ENCODE measurements around the gene TMUB2. TPM values are rescaled to one million over a fixed set of nuclear protein-coding genes. Genes with fewer than 3 reads are reported as not detected.

TMUB2 gene
- total RNA-seq, 4 donors from 2014 or later, result 7.4 to 41.8 (median 32.6) TPM

DNA sequence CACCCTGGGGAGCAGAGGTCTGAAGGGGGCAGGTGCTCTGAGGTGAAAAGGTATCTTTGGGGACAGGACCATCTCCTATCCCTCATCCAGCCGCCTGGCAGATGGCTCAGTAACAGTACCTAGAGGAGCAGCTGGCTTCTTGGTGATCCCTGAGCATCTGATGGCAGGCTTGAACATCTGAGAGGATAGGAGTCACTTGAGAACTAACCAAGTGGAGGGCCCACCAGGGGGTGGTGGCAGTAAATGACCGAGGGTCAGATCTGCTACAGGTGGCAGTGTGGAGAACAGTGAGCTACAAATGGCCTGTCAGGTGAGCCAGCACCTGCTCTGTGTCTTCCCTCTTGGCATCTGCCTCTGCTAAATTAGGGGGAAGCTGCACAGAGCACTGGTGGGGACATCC is 31.3 kb upstream of the TMUB2 start:
- no peak for DNase-seq
- Histone ChIP-seq H3K27ac (no peak overlapping the region), H3K4me1 (no peaks in the 10 kb centered on the region), H3K27me3 (no peaks in the 10 kb centered on the region), H3K4me3 (no peak overlapping the region), H3K36me3 (no peaks in the 10 kb centered on the region), H3K9me3 (no peaks in the 10 kb centered on the region)
- intact Hi-C loops (cut with DNase I; ENCODE audit: low total_unique reads), result loop anchor here (10.0 kb wide), 1 partner anchor 361 kb away; no protein-coding TSS in a partner anchor
- TF ChIP-seq POLR2A (IDR thresholded peaks at IDR 0.05), result no peak
- TF ChIP-seq CTCF (IDR thresholded peaks at IDR 0.05), result no peak

DNA sequence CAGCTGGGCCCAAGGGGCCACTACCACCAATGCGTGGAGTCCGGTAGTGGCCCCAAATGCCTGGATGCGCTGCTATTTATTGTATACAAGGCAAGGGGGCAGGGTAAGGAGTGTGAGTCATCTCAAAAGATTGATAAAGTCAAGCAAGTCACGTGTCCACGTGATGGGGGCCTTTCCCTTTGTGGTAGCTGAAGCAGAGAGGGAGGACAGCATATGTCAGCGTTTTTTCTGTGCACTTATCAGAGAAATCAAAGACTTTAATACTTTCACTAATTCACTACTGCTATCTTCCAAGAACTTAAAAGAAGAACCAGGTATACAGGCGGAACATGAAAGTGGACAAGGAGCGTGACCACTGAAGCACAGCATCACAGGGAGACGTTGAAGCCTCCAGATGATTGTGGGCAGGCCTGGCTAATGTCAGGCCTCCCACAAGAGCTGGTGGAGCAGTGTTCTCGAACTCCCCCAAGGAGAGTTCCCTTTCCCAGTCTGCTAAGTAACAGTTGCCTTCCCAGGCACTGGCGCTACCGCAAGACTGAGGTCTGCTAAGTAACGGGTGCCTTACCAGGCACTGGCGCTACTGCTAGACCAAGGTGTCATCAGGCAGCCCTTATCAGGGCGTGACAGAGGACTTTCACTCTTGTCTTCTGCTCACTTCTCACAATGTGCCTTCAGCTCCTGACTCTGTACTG is 27.1 kb upstream of the TMUB2 start:
- Histone ChIP-seq H3K4me1 (no peaks in the 10 kb centered on the region), H3K36me3 (no peaks in the 10 kb centered on the region), H3K27me3 (no peaks in the 10 kb centered on the region), H3K9me3 (no peaks in the 10 kb centered on the region), H3K4me3 (no peak overlapping the region), H3K27ac (peak overlapping the region; percentile 36 to 69)
- DNase-seq, result peak in 1 of 2 donors; percentile 52
- intact Hi-C loops (cut with DNase I; ENCODE audit: low total_unique reads), result loop anchor here (10.0 kb wide), 1 partner anchor 365 kb away; no protein-coding TSS in a partner anchor
- TF ChIP-seq CTCF (IDR thresholded peaks at IDR 0.05) (no peak), POLR2A (IDR thresholded peaks at IDR 0.05) (no peak)

GRCh38 chr17:44164476-44164875 is 22.3 kb upstream of the TMUB2 start:
- no peak overlapping the region for H3K4me3 ChIP-seq
- H3K9me3 ChIP-seq, result no peaks in the 10 kb centered on the region
- intact Hi-C loops (cut with DNase I; ENCODE audit: low total_unique reads), result no loop called here
- no peak for DNase-seq
- no peaks in the 10 kb centered on the region for H3K36me3 ChIP-seq
- H3K27ac ChIP-seq, result no peak overlapping the region
- TF ChIP-seq POLR2A (IDR thresholded peaks at IDR 0.05), result no peak
- no peak for TF ChIP-seq CTCF (IDR thresholded peaks at IDR 0.05)
- no peaks in the 10 kb centered on the region for H3K27me3 ChIP-seq
- H3K4me1 ChIP-seq, result no peaks in the 10 kb centered on the region

DNA sequence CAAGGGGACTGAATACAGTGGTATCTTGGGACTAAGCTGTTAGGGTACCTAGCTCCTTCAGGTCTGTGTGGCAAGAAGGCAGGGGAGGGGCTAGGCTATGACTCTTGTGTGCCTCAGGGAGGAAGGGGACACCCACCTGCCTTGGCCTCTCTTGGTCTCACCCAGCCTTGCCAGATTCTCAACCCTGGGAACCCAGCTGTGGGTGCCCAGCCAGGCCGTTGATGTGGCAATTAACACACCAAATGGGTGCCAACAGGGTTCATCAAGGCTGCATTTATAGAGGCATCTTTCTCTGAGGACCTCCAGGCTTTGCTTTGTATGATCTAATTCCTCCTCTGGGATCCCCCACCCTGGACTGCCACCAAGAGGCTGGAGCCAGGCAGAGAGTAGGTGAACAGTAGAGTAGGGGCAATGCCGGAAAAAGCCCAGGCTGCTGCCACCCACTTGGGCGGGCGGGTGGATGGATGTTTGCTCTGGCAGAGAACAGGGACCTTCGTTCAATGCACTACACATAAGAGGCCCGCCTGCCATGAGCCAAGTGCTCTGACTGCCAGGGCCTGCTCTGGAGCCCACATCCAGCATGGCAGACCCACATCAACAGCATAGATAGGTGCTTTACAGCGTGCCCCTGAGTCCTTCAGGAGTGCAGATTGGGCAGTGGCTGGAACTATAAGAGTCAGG is 19.5 kb upstream of the TMUB2 start:
- no peak overlapping the region for H3K4me3 ChIP-seq
- intact Hi-C loops (cut with DNase I; ENCODE audit: low total_unique reads), result no loop called here
- H3K9me3 ChIP-seq, result no peaks in the 10 kb centered on the region
- DNase-seq, result no peak
- no peak overlapping the region for H3K27ac ChIP-seq
- TF ChIP-seq CTCF (IDR thresholded peaks at IDR 0.05) (no peak), POLR2A (IDR thresholded peaks at IDR 0.05) (no peak)
- no peaks in the 10 kb centered on the region for H3K27me3 ChIP-seq
- H3K36me3 ChIP-seq, result no peaks in the 10 kb centered on the region
- H3K4me1 ChIP-seq, result no peaks in the 10 kb centered on the region

DNA sequence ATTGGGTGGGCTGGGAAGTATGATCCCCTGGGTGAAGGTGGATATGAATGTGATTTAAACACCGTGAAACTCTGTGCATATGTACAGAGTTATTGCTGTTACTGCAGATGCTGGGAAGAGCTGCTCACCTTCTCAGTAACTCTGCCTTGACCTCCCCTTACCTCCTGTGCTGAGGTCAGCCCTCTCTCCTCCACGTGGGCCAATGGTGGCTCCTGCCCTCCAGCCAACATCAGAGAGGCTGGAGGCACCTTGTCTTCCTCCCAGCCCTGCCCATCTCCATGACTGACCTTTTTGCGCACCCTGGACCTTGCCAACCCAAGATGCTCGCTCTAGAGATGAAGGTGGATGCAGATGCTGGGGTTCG is 16.7 kb upstream of the TMUB2 start:
- TF ChIP-seq POLR2A (IDR thresholded peaks at IDR 0.05), result no peak
- no peak for TF ChIP-seq CTCF (IDR thresholded peaks at IDR 0.05)

More for the DNA sequence above, 16.7 kb upstream of the TMUB2 start:
- no peaks in the 10 kb centered on the region for H3K27me3 ChIP-seq
- no peaks in the 10 kb centered on the region for H3K4me1 ChIP-seq
- H3K27ac ChIP-seq, result peak overlapping the region; percentile 61 to 84
- no peak for DNase-seq
- intact Hi-C loops (cut with DNase I; ENCODE audit: low total_unique reads), result no loop called here
- H3K4me3 ChIP-seq, result peak overlapping the region in 1 of 2 donors; percentile 23
- no peaks in the 10 kb centered on the region for H3K9me3 ChIP-seq
- H3K36me3 ChIP-seq, result no peaks in the 10 kb centered on the region
